PC-9 (cell line): Measurements from ENCODE around the gene KRT35. TPM values are rescaled to one million over a fixed set of nuclear protein-coding genes. Genes with fewer than 3 reads are reported as not detected.

Experiments
- BruUV-seq: library from RNA; stranded (reverse); fragments of 400-500 nt; replicated peaks from 2 replicates; lab custom pipeline; 2021; lab: Mats Ljungman, UMichigan
- CTCF ChIA-PET: fragments of 300-600 bp; sonication (Branson Sonifier 250); formaldehyde crosslinking; loops from one replicate; lab custom pipeline; 2022; ENCODE audit warnings: antibody characterized with exemption; lab: Charles Lee
- POLR2A ChIA-PET: fragments of 300-600 bp; sonication (Branson Sonifier 250); formaldehyde crosslinking; loops from one replicate; lab custom pipeline; 2022; ENCODE audit warnings: antibody characterized with exemption; ENCODE audit not compliant: unreplicated experiment; lab: Charles Lee
- DNase-seq, 2 experiments: peaks; one replicate each; pipeline versions ENCODE4 v3.0.0 to v3.0.0-alpha.2; 2015 to 2022; ENCODE audit warnings: mixed read lengths in 1 of 2
- H2AFZ ChIP-seq: fragments of 200-600 bp; sonication (generic); 2 replicates; pipeline ENCODE4 v1.8.1; 2017; ENCODE audit warnings: antibody characterized with exemption
- H3F3A ChIP-seq: fragments of 200-600 bp; sonication (generic); 2 replicates; pipeline ENCODE4 v1.8.1; 2017; ENCODE audit warnings: antibody characterized with exemption, mild to moderate bottlenecking, low read depth; ENCODE audit not compliant: insufficient read depth
- H3K27ac ChIP-seq: fragments of 200-600 bp; sonication (generic); 2 replicates; pipeline ENCODE4 v1.6.1; 2016; ENCODE audit warnings: mixed run types
- H3K27me3 ChIP-seq: fragments of 200-600 bp; sonication (generic); 2 replicates; pipeline ENCODE4 v1.6.1; 2016; ENCODE audit warnings: low read depth, mixed run types; ENCODE audit not compliant: insufficient read depth
- H3K36me3 ChIP-seq: fragments of 200-600 bp; sonication (generic); 2 replicates; pipeline ENCODE4 v1.6.1; 2016; ENCODE audit warnings: low read depth, mixed run types
- H3K4me1 ChIP-seq: fragments of 200-600 bp; sonication (generic); replicated peaks from 2 replicates; pipeline ENCODE4 v1.6.1; 2016; ENCODE audit warnings: mixed run types; ENCODE audit not compliant: insufficient read depth
- H3K4me2 ChIP-seq: fragments of 200-600 bp; sonication (generic); 2 replicates; pipeline ENCODE4 v1.6.1; 2017; ENCODE audit warnings: mixed run types
- H3K4me3 ChIP-seq: fragments of 200-600 bp; sonication (generic); 2 replicates; pipeline ENCODE4 v1.6.1; 2016; ENCODE audit warnings: mixed run types
- H3K79me2 ChIP-seq: fragments of 200-600 bp; sonication (generic); 2 replicates; pipeline ENCODE4 v1.6.1; 2017; ENCODE audit warnings: low read depth, mixed run types
- H3K9me2 ChIP-seq: fragments of 200-600 bp; sonication (generic); 2 replicates; pipeline ENCODE4 v1.8.1; 2017; ENCODE audit warnings: mild to moderate bottlenecking; ENCODE audit not compliant: insufficient read depth
- H3K9me3 ChIP-seq: fragments of 200-600 bp; sonication (generic); 2 replicates; pipeline ENCODE4 v1.8.1; 2016; ENCODE audit warnings: low read depth; ENCODE audit not compliant: insufficient read depth
- H4K20me1 ChIP-seq: fragments of 200-600 bp; sonication (generic); 2 replicates; pipeline ENCODE4 v1.8.1; 2017; ENCODE audit not compliant: insufficient read depth
- CTCF ChIP-seq: fragments of 200-600 bp; sonication (generic); conservative IDR thresholded peaks from 2 replicates; pipeline ENCODE4 v1.6.1; 2017; ENCODE audit warnings: mixed run types, antibody characterized with exemption, mild to moderate bottlenecking, moderate library complexity
- EZH2 ChIP-seq: fragments of 200-600 bp; sonication (generic); IDR thresholded peaks from 2 replicates; pipeline ENCODE4 v1.8.0; 2017; ENCODE audit warnings: antibody characterized with exemption, low read depth
- intact Hi-C: fragments of 100-400 bp; cut with micrococcal nuclease; formaldehyde crosslinking; loops from one replicate; pipeline ENCODE4 v1.10.0; 2022; ENCODE audit not compliant: unreplicated experiment
- total RNA-seq: library from RNA; stranded (reverse); gene quantifications from 2 replicates; pipeline ENCODE4 v1.2.3, GENCODE V29; 2021

KRT35 gene
- total RNA-seq, 1 experiment from 2014 or later = not detected

DNA sequence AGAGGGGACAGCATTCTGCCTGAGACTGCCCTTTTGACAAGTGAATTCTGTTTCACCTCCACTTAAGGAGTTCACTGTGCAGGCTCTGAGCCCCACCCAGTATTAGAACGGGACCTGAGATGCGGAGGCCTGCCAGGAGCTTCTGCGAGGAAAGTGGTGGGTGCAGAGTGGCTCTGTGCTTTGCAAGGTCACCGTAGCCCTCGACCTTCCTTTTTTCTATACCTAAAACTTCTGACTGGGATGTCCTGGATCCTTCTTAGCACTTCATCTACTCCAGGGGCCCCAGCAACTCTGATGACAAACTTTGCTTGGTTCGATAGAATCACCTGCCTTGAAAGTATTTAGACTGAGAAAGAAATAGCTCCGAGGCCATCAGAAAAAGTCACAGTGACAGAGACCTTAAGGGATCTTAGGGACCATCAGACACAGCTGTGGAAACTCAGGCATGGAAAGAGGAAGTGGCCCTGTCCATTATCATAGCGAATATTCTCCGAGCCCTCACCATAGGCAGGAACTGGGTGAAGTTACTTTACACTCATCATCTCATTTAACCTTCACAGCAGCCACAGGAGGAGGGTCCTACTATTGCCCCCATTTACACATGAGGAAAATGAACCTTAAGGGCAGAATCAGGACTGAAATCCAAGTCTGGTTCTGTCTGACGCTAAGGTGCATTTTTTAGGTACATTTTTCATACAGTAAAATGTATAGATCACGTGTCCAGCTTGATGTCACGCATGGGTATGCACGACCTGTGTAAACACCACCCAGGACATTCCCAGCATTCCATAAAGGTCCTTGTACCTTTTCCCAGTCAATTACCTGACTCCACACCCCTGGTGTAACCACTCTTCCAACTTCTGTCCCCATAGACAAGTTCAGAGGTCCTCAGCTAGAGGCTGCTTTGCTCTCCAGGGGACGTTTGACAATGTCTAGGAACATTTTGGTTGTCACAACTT lies 25.1 kb upstream of the KRT35 start:
- Histone ChIP-seq H3K27ac (peak overlapping the region; percentile 94), H3K27me3 (no peaks in the 10 kb centered on the region), H4K20me1 (no peaks in the 10 kb centered on the region), H3K9me3 (no peaks in the 10 kb centered on the region), H3F3A (peaks cover 48% of the 10 kb centered on the region), H3K9me2 (no peaks in the 10 kb centered on the region), H3K36me3 (no peaks in the 10 kb centered on the region), H2AFZ (no peak overlapping the region), H3K79me2 (peaks cover 39% of the 10 kb centered on the region), H3K4me2 (peak overlapping the region; percentile 73), H3K4me1 (peaks cover 84% of the 10 kb centered on the region), H3K4me3 (peak overlapping the region; percentile 58; the same call in 1 of the 2 replicates)
- POLR2A ChIA-PET = interaction anchor here (0.6 to 4.3 kb wide), 18 partner anchors 15 to 993 kb away, joined by 3 to 75 read pairs (median 6); partner anchors contain the start of genes KRT15 and KRT19
- CTCF ChIA-PET = interaction anchor here (1.4 to 1.6 kb wide), 2 partner anchors 16 to 43 kb away, joined by 3 to 18 read pairs; no protein-coding TSS in a partner anchor
- no peak for TF ChIP-seq CTCF
- no peak for TF ChIP-seq EZH2
- peak in 1 of 2 experiments; percentile 59 for DNase-seq
- intact Hi-C loops = loop anchor here (1.0 to 2.0 kb wide), 2 partner anchors 42 to 149 kb away; no protein-coding TSS in a partner anchor
- BruUV-seq = TSS peak; percentile 84

GRCh38 chr17:41505007-41505808 lies 24.3 kb upstream of the KRT35 start, which contains the start of gene KRT13:
Gene KRT13 (minus strand): TSS chr17:41505612. CDS start chr17:41505550, 62 bp downstream.
- Histone ChIP-seq H4K20me1 (no peaks in the 10 kb centered on the region), H3K4me2 (peak within 1 kb of the TSS; percentile 73), H3K27ac (peak within 1 kb of the TSS; percentile 94), H3K4me3 (peak within 1 kb of the TSS; percentile 58), H3K4me1 (peaks cover 84% of the 10 kb centered on the region), H3K9me3 (no peaks in the 10 kb centered on the region), H3K79me2 (peaks cover 39% of the 10 kb centered on the region), H3K9me2 (no peaks in the 10 kb centered on the region), H3F3A (peaks cover 57% of the 10 kb centered on the region), H3K36me3 (no peaks in the 10 kb centered on the region), H2AFZ (no peak within 1 kb of the TSS), H3K27me3 (no peaks in the 10 kb centered on the region)
- TSS peak; percentile 82 for BruUV-seq
- ChIA-PET POLR2A (interaction anchor here (0.5 to 4.3 kb wide), 15 partner anchors 16 to 598 kb away, joined by 3 to 75 read pairs (median 7); partner anchors contain the start of genes KRT15 and KRT19), CTCF (interaction anchor here (1.4 to 1.6 kb wide), 2 partner anchors 17 to 44 kb away, joined by 3 to 18 read pairs; no protein-coding TSS in a partner anchor)
- intact Hi-C loops = loop anchor here (1.0 to 2.0 kb wide), 2 partner anchors 43 to 150 kb away; no protein-coding TSS in a partner anchor
- DNase-seq = peak; percentile 86 to 95
- no peak for TF ChIP-seq EZH2

DNA sequence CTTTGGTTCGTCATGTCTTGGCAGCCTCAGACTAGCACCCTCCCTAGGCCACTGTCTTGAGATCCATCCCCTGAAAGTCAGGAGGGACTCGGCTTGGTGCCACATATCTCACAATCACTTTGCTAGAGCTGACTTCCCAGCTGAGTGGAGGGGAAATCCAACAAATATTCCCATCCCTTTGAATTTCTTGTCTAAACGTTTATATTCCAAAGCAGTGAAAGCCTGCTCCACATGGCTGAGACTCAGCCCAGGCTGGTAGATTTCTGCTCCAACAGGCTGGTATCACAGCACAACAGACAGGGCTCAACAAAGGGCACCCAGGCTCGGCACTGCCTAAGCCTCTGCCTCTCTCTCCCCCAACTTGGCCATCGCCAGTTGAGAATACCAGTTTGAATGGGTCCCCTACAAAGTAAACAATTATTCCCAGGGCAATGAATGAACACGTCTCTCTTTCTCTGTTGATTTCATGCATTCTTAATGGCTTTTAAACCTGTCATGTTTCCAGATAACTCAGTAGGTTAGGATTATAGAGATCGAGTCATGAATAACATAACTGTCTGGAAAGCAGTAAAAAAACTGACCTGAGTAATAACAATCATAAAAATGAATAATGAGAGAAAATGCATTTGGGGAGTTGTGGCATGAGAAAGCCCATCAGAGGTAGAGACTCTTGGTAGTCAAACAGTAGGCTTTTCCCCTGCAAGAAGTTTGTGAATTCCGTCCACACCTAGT lies 23.5 kb upstream of the KRT35 start:
- intact Hi-C loops = loop anchor here (2.0 kb wide), 1 partner anchor 150 kb away; no protein-coding TSS in a partner anchor
- ChIA-PET POLR2A (interaction anchor here (0.7 to 4.3 kb wide), 4 partner anchors 17 to 484 kb away, joined by 3 to 75 read pairs (median 14); partner anchors contain the start of genes KRT15 and KRT19), CTCF (interaction anchor here (0.8 to 1.3 kb wide), 2 partner anchors 34 to 182 kb away, joined by 3 read pairs; no protein-coding TSS in a partner anchor)
- peak overlapping the region; percentile 73 for H3K4me2 ChIP-seq
- peaks cover 64% of the 10 kb centered on the region for H3F3A ChIP-seq
- TF ChIP-seq EZH2 (no peak), CTCF (no peak)
- H3K4me1 ChIP-seq = peaks cover 84% of the 10 kb centered on the region
- peaks cover 39% of the 10 kb centered on the region for H3K79me2 ChIP-seq
- no peak for DNase-seq
- H4K20me1 ChIP-seq = no peaks in the 10 kb centered on the region
- no peaks in the 10 kb centered on the region for H3K9me2 ChIP-seq
- peak overlapping the region; percentile 94 for H3K27ac ChIP-seq
- H3K27me3 ChIP-seq = no peaks in the 10 kb centered on the region
- H3K36me3 ChIP-seq = no peaks in the 10 kb centered on the region
- BruUV-seq = no TSS peak
- peak overlapping the region; percentile 58 for H3K4me3 ChIP-seq
- H3K9me3 ChIP-seq = no peaks in the 10 kb centered on the region
- no peak overlapping the region for H2AFZ ChIP-seq
